Measurements from ENCODE around the gene ONECUT2. TPM values are rescaled to one million over a fixed set of nuclear protein-coding genes. Genes with fewer than 3 reads are reported as not detected.

Gene ONECUT2
- total RNA-seq, 1 experiment from 2014 or later, result 0.86 TPM

DNA sequence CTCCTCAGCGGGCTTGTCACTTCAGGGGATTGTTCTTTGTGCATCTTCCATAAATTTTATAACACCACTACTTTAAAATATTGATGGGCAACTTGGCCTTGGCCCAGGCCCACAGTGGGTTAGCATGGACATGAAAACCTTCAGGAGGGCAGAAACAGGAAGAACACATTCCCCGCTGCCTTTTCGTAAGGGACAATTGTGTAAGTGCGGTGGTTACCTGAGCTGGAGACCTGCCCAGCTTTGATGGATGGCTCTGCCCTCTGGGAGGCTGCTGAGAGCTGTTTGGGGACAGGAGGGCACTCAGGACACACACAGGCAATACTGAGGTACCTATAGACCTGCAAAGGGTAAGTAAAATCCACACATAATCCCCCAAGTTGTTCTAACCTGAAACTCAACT lies 104.5 kb downstream of the ONECUT2 start:
- no peaks in the 10 kb centered on the region for H3K27me3 Mint-ChIP-seq (ENCODE audit: insufficient read depth, unreplicated experiment)
- Histone ChIP-seq H3K36me3 (ENCODE audit: control insufficient read depth, insufficient read depth, low read length) (no peaks in the 10 kb centered on the region), H3K27me3 (replicated peaks; ENCODE audit: control insufficient read depth, insufficient read depth, low read length) (no peaks in the 10 kb centered on the region), H3K9me3 (no peaks in the 10 kb centered on the region), H3K4me1 (0 out of 2 replicates have a peak, but pooled peaks cover under 1% of the 10 kb centered on the region), H3K4me3 (ENCODE audit: low read depth, low read length) (no peak overlapping the region)
- no peak for DNase-seq
- BruUV-seq (replicated peaks), result no TSS peak
- H3K4me1 Mint-ChIP-seq (ENCODE audit: low read depth, unreplicated experiment), result no peaks in the 10 kb centered on the region
- H3K27ac Mint-ChIP-seq (ENCODE audit: unreplicated experiment), result no peak overlapping the region
- intact Hi-C loops (cut with micrococcal nuclease; ENCODE audit: unreplicated experiment), result no loop called here
- TF ChIP-seq, protein P1, sequence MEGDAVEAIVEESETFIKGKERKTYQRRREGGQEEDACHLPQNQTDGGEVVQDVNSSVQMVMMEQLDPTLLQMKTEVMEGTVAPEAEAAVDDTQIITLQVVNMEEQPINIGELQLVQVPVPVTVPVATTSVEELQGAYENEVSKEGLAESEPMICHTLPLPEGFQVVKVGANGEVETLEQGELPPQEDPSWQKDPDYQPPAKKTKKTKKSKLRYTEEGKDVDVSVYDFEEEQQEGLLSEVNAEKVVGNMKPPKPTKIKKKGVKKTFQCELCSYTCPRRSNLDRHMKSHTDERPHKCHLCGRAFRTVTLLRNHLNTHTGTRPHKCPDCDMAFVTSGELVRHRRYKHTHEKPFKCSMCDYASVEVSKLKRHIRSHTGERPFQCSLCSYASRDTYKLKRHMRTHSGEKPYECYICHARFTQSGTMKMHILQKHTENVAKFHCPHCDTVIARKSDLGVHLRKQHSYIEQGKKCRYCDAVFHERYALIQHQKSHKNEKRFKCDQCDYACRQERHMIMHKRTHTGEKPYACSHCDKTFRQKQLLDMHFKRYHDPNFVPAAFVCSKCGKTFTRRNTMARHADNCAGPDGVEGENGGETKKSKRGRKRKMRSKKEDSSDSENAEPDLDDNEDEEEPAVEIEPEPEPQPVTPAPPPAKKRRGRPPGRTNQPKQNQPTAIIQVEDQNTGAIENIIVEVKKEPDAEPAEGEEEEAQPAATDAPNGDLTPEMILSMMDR (IDR thresholded peaks at IDR 0.05; ENCODE audit: insufficient read depth in 1 of 2, low read depth in 1 of 2, low read length in 1 of 2, severe bottlenecking in 1 of 2, unreplicated experiment in 1 of 2), result no peak
- H3K4me3 Mint-ChIP-seq (ENCODE audit: unreplicated experiment), result no peak overlapping the region
- ChIA-PET POLR2A (no interaction called here), CTCF (no interaction called here)
- no peaks in the 10 kb centered on the region for H3K9me3 Mint-ChIP-seq (ENCODE audit: unreplicated experiment)
- peaks cover 5% of the 10 kb centered on the region for H3K36me3 Mint-ChIP-seq (ENCODE audit: insufficient read depth, unreplicated experiment)

Other genes starting within 250 kb of the ONECUT2 start
- gene ST8SIA3, start 82.8 kb upstream of the ONECUT2 start, total RNA-seq (2022), result not detected in 2 replicates
- 14.5 and 17.1 TPM in 2 replicates for gene FECH, start 151.3 kb downstream of the ONECUT2 start, total RNA-seq (2022)
- gene NARS1, start 186.5 kb downstream of the ONECUT2 start, total RNA-seq (2022), result 114 and 116 TPM in 2 replicates